ENCODE measurements around the gene PDE6D. TPM values are rescaled to one million over a fixed set of nuclear protein-coding genes. Genes with fewer than 3 reads are reported as not detected.
"Not testable (repeated sequence)": the region's sequence is repeated elsewhere in the genome, so short reads cannot be mapped to it uniquely, and the experiment has no call there.

Gene PDE6D
- total RNA-seq, 1 experiment from 2014 or later: 68.2 TPM

DNA sequence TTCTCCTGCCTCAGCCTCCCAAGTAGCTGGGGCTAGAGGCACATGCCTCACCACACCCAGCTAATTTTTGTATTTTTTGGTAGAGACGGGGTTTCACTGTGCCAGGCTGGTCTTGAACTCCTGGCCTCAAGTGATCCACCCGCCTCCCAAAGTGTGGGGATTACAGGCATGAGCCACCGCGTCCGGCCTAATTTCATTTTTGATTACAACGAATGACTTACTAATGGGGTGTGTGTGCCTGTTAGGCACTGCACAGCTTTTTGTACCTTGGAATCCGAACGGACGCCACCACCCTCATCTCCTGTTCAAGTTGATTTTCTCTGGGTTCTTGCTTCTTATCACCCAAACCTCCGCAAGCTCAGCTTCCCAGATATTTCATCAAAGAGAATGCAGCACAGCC, 55.6 kb downstream of the PDE6D start:
- in situ Hi-C loops (cut with HindIII; ENCODE audit: low sequenced_read_pairs): no loop called here
- DNase-seq (ENCODE audit: low spot score): no peak

DNA sequence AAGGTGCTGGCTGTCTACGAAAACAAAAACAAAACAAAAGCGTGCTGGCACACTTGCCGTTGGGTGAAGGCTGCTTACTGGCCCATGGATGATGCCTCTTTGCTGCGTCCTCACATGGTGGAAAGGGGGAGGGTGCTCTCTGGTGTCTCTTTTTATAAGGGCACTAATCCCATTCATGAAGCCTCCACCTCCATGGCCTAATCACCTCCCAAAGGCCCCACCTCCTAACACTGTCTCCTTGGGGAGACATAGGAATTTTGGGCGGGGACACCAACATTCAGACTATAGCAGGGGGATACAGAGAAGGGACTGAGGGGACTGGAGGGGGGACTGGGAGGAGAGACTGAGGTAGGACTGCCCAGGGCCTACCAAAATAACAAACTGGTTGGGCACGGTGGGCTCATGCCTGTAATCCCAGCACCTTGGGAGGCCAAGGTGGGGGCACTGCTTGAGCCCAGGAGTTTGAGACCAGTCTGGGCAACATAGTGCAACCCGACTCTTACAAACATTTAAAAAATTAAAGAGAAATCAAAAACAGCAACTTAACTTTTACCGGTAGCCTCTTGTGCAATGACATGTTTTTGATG, 58.3 kb downstream of the PDE6D start:
- in situ Hi-C loops (cut with HindIII; ENCODE audit: low sequenced_read_pairs): no loop called here
- no peak for DNase-seq (ENCODE audit: low spot score)

DNA sequence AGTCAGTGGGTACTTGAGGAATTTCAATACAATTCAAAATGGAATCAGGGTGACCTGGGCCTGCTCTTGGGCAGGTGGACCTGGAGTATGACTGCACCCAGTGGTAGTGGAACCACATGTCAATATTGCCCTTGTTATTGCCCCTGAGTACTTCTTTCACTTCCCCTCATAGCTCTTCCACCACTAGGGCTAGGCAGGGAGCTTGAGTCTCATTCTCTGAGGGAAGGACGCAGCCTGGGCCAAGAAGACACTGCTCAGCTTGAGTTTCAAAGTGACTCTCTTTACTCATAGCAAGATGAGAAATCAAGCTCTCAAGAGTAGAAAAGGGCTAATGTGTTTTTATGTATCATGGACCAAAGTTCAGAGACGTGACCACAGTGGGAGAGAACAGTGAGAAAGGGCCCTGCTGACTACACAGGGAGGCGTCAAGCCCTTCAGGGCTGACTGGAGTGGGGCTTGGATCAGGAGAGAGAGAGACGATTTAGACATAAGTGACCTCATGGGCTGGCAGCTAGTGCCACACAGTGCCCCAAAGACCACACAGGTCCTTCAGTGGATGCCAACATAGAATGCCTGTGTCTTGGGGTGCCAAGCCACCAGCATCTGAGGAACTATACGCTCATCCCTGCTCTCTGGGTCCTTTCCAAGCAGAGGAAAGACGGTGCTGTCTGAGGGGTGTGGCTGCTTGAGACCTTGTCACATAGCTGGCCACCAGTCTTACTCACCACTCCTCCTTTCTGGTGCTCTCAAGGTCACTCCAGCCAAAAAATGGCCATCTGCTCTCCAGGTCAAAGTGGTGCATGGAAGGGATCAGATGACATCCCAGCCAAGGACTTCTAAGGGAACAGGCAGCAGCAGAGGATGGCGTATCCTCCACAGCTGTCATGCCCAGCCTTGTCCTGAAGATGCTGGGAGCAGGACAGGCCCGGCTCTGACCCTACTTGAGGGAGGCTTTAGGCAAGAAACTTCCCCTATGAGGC, 59.8 kb downstream of the PDE6D start:
- no peak for DNase-seq (ENCODE audit: low spot score)
- in situ Hi-C loops (cut with HindIII; ENCODE audit: low sequenced_read_pairs): no loop called here

DNA sequence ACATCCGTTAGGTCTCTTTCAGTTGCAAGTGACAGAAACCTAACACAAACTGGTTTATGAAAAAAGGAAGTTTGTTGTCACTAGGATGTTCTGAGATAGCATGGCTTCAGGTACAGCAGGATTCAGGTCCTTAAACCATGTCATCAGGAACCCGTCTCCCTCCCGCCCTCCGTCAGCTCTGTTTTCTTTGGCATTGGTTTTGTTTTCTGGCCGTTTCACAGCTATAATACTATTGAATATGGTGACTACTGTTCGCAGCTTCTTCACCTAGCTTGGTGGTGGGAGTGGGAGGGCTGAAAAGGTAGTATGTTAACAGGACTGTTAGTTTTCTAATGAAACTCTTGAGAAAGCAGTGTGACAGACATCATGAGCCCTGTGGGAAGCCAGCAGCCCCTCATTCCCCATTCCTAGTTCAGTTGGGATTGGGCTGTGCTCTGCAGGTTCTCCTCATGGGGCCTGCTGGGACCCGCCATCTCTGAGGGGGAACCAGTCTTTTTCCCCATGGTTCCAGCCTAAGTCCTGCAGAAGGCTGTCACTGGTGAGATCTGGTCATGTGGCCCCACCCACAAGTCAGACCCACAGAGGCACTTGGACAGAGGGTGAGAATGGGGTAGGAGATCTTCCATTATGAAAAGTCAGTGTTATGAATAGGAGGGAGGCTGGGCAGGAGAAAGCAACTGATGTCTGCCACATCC, 60.6 kb downstream of the PDE6D start:
- no peak for DNase-seq (ENCODE audit: low spot score)
- in situ Hi-C loops (cut with HindIII; ENCODE audit: low sequenced_read_pairs): no loop called here

DNA sequence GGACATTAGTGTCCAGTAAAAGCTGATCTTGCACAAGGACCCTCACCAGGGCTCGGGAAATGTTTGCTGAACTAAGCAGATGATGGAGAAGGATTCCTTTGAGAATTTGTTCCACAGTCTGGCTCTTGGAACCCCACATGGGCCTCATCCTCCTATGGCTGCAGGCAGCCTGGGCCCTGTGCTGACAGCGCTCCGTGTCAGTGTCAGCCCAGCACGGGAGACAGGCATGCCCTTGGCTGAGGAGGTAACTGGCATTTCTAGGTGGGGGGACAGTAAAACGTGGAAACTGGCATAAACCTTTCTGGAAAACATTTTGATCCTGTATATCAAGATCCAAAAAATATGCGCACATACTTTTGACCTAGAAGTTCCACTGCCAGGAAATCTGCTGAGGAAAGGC, 62.3 kb downstream of the PDE6D start:
- DNase-seq (ENCODE audit: low spot score): no peak
- in situ Hi-C loops (cut with HindIII; ENCODE audit: low sequenced_read_pairs): no loop called here

DNA sequence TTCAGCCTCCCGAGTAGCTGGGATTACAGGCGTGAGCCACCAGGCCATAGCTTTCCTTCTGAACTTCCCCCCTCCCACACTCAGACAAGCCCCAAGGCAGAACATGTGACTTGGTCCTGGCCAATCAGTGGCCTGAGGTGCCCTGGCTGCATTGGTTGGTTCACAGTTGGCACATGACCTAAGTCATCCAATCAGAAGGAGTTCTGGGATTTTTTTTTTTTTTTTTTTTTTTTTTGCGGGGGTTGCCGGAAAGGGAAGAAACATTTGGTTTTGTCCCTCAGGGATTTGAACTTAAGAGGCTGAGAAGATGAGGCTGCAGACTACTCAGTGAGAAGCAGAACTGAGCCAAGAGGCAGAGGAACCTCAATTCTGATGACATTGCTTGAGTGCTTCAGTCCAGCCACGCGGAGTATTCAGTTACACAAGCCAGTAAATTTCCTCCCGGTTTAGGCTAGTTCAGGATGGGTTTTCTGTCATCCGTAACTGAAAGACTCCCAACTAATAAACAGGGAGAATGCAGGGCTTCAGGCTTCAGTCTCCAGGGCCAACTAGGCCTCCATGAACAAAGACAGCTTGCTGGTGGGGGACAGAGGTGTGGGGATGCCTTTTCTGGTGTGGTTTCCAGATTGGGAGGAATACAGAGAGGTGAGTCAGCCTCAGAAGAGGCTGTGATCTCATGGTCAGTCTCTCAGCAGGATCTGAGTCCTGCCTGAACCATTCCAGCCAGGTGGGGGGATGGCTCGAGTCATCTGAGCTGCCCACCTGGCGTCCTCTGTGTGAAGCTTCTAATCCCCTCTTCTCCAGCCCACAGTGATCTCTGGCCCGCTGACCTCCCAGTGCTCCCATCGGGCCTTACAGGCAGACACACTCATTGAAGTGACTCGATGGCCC, 63.6 kb downstream of the PDE6D start:
- peak; percentile 53 for DNase-seq (ENCODE audit: low spot score)
- in situ Hi-C loops (cut with HindIII; ENCODE audit: low sequenced_read_pairs): no loop called here

DNA sequence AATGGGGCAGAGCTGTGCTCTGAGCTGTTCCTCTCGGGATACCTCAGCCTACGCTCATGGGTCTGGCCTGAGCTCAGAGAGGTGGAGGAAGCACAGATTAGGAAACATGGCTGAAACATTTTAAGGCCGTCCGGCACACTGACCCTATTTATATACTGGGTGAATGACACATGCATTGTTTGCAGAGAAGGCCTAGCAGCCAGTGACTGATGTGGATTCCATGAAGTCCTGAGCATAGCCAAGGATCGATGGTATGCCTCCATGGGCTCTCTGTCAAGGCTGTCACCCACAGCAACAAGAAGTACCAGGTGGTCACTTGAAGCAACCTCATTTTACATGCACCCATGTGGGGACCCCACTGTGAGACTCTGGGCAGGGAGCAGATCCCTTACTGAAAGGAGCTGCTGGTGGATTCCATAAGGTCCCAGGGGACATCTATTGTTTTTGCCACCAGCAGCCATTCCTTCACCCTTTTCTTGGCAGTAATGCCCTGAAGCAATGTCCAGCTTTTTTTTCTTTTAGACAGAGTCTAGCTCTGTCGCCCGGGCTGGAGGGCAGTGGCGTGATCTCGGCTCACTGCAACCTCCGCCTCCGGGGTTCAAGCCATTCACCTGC, 64.3 kb downstream of the PDE6D start:
- no peak for DNase-seq (ENCODE audit: low spot score)
- in situ Hi-C loops (cut with HindIII; ENCODE audit: low sequenced_read_pairs): no loop called here

DNA sequence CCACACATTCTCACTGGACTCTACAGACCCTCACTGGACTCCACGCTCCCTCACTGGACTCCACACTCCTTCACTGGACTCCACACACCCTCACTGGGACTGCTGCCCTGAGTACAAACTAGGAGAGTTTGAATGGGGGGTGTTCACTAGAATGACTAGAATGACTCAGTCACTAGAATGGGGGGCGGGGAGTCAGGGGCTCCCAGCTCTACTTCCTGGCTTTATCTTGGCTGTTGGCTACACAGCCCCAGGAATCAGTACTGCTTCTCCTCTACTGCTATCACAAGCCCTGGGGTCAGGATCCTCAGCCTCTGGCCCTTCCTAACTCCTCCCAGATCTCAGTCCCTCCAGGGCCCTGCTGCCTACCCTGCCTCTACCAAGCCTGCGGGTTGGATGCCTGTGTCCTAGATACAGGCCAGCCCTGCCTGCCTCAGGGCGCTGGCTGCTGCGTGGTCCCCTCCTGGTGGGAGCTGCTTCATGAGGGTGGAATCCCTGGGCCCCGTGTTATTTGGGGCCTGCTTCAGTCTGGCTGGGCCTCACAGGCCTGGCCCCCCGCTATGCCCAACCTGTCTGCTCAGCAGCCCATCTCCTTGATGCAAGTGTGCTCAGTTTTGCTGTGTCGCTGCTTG, 65.0 kb downstream of the PDE6D start:
- DNase-seq (ENCODE audit: low spot score): peak; percentile 27
- in situ Hi-C loops (cut with HindIII; ENCODE audit: low sequenced_read_pairs): no loop called here

DNA sequence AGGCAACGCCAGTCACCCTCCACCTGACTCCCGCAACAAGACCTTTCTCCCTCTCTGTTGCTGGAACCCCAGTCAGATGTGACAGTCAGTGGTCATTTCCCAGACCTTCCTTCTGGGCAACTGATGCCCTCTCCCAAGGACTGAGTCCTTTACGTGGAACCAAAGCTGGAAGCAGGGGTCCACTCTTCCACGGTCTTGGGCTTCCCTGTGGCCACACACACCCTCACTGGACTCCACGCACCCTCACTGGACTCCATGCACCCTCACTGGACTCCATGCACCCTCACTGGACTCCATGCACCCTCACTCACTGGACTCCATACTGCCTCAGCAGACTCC, 65.6 kb downstream of the PDE6D start:
- in situ Hi-C loops (cut with HindIII; ENCODE audit: low sequenced_read_pairs): no loop called here
- no peak for DNase-seq (ENCODE audit: low spot score)

DNA sequence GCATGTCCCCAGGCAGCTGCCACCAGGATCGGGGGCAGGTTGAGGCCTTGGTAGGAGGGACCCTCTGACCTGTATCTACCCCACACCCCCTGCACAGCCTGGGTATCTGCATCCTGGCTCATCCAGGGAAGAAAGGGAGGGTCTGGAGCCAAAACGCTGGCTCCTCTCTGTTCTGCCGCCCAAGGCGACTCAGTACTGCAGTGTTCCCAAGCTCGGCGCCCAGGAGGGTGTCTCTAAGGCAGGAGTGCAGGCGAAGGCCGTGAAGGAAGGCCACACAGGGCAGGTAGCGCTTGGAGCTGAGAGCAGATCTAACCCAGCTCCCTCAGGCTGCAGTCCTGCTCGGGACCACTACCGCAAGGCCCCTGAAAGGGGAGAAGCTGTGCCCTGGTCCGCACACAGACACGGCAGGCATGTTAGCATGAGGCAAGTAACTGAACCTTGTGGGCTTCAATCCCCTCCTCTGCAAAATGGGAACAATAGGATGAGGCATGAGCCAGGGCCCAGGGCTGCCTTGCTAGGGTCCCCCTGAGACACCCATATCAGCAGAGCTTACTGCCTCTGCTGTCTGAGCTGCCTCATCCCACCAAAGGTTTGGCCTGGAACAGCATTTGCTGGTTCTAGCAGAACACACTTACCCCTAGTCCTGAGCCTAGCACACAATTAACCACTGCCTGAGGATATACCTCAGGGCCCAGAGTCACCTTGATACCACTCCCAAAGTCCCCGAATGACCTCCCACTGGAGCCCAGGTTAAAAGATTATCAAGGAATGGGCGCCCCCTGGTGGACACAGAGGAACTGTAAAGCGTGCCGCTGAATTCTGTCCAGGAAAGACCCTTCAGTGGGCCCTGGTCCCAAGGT, 66.2 kb downstream of the PDE6D start:
- peak; percentile 80 for DNase-seq (ENCODE audit: low spot score)
- in situ Hi-C loops (cut with HindIII; ENCODE audit: low sequenced_read_pairs): no loop called here

DNA sequence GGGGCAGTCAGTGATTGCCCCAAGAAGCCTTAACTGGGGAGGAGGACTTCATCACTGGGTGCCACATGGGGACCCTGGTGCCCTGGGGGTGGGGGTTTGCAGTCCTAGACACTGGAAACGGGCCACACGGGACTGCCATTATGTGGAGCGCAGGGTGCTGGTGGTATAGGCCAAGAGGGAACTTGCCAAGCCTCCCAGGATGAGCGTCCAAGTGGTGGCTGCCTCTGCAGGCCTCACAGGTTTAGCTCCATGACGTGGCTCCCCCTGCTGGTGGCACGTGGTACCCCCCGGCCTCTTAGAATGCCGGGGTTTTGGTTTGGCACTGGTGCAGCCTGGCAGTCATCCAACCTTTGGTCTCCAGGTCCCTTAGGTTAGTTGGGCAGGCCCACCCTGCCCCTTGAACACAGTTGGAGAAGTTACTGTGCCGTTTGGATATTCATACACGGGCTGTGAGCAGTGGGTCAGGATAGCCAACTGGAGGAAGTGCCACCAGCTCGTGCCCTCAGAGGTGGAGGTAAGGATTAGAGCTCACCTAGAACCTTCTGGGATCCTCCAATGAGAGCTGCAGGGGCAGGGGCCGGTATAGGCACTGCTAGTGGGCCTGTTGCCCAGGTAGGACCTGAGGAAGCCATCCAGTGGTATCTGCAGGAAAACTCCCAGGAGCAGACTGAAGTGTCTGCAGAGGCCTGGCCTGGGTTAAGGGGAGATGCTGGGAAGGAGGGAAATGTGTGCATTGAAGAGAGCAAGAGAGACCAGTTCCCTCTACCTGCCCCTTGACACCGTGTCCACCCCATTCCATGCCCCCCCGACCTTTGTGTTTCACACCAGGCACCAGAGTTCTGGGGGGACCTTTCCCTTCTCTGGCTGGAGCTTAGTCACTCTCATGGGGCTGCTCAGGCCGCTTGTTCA, 67.1 kb downstream of the PDE6D start:
- in situ Hi-C loops (cut with HindIII; ENCODE audit: low sequenced_read_pairs): no loop called here
- peak; percentile 79 for DNase-seq (ENCODE audit: low spot score)

DNA sequence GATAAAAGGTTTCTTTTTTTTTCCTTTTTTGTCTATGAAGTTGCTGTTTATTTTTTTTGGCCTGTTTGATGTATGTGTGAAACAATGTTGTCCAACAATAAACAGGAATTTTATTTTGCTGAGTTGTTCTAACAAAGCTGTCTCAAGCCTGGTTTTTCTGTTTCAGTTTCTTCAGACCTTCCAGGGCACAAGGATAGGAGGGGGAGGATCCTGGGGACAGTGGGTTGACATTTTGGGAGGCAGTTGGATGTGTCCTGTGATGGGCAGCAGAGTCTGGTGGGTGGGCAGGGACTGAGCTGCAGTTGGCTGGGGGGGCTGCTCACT, 67.7 kb downstream of the PDE6D start:
- in situ Hi-C loops (cut with HindIII; ENCODE audit: low sequenced_read_pairs); DNase-seq (ENCODE audit: low spot score): not testable (repeated sequence)

DNA sequence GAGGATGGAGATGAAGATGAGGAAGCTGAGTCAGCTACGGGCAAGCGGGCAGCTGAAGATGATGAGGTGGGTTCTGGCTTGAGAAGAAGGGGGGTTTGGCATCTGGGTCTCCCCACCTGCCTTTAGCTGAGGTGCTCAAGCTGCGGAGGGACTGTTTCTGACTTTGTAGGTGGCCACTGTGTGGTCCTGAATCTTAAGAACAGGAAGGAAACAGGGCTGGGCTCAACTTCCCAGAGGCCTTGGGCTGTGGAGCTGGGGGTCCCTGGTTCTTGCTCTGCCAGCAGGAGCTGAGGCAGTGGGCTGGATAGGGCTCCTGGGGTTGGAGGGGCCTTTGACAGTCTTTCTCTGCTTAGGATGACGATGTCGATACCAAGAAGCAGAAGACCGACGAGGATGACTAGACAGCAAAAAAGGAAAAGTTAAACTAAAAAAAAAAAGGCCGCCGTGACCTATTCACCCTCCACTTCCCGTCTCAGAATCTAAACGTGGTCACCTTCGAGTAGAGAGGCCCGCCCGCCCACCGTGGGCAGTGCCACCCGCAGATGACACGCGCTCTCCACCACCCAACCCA, 68.5 kb downstream of the PDE6D start:
- DNase-seq (ENCODE audit: low spot score); in situ Hi-C loops (cut with HindIII; ENCODE audit: low sequenced_read_pairs): not testable (repeated sequence)

DNA sequence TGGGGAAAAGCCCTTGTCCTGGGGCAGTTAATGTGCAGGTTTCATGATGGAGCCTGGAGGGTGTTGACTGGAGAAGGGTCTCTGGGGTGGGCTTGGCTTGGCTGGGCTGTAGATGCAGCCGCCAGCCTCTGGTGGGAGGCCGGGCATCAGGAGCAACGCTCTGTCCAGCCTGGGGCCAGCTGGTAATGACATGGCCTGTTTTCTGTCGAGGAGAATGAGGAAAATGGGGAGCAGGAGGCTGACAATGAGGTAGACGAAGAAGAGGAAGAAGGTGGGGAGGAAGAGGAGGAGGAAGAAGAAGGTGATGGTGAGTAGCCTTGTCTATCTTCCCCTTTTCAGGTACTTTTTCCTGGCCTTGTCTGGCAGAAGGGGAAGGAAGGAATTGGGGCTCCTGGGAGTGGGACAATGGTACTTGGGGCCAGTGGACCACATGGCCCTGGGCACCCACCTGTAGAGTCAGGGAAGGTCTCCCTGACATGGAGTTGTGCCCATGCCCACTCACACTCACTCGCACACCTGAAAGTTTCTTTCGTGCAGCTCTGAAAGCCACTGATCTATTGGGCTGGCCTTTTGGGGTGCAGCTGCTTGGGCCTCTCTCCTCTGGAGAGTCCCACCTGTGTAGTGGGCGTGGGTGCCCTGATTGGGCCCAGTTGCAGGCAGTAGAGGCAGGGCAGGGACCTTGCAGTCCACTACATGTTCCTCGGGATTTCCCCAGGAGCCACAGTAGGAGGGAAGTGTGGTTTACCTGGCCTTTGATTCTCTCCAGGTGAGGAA, 69.2 kb downstream of the PDE6D start:
- in situ Hi-C loops (cut with HindIII; ENCODE audit: low sequenced_read_pairs): no loop called here
- no peak for DNase-seq (ENCODE audit: low spot score)

DNA sequence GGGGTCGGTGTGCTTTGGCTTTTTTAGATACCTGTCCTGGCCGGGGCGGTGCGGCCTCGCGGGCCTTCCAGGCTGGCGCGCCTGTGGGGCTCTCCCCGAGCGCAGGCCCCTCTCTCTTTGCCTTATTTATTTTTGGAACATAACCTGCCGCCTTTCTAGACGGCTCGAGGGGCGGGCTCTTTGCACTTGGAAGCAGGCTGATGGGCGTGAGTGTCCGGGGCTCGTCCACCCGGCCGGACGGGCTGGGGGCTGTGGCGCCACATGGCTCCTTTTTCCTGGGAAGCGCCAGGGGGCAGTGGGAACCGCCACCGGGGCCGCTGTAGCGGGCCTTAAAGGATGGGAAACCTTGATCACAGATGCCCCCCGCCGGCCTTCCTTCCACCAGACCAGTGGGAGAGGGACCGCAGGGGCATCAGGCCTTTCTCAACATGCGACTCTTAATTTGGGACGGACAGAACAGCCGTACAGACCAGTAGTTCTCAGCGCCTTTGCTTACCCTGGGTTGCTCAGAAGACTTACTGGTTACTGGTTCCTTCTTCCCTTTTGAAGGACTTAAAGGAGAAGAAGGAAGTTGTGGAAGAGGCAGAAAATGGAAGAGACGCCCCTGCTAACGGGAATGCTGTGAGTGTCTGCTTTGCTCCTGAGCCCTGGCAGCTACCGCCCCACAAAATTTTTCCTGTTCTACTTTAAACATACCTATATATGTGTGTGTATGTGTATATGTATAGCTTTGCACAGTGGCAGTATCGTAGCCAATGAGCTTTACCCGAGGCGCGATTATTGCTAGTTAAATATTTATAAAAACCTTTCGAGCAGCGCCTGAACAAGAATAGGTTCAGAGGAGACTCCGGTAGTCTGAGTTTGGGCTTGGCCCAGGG, 70.0 kb downstream of the PDE6D start:
- peak; percentile 26 for DNase-seq (ENCODE audit: low spot score)
- in situ Hi-C loops (cut with HindIII; ENCODE audit: low sequenced_read_pairs): no loop called here
